Liver (tissue), 9 donors: ENCODE data around the gene SHOC2. TPM values are rescaled to one million over a fixed set of nuclear protein-coding genes. Genes with fewer than 3 reads are reported as not detected.

Experiments
- DNase-seq: peaks from one replicate; pipeline ENCODE4 v3.0.0-alpha.2; 2017; ENCODE audit warnings: low spot score
- H3K27ac ChIP-seq, 2 donors: one replicate each; pipeline ENCODE4 v1.7.0; 2013; ENCODE audit warnings: inconsistent platforms in 2 of 2, low read length in 2 of 2, control low read depth in 1 of 2, low read depth in 1 of 2, mild to moderate bottlenecking in 1 of 2
- H3K27me3 ChIP-seq, 4 donors: one replicate each; pipeline versions ENCODE4 v1.6.1 to v1.7.0; 2013; ENCODE audit warnings: low read length in 3 of 4, inconsistent platforms in 1 of 4, mild to moderate bottlenecking in 1 of 4, moderate library complexity in 1 of 4; ENCODE audit not compliant: control insufficient read depth in 4 of 4, insufficient read depth in 4 of 4
- H3K36me3 ChIP-seq, 4 donors: one replicate each; pipeline versions ENCODE4 v1.6.1 to v1.7.0; 2013; ENCODE audit warnings: low read length in 3 of 4, mild to moderate bottlenecking in 3 of 4, low read depth in 1 of 4, moderate library complexity in 1 of 4; ENCODE audit not compliant: control insufficient read depth in 4 of 4, insufficient read depth in 3 of 4
- H3K4me1 ChIP-seq, 4 donors: one replicate each; pipeline versions ENCODE4 v1.6.1 to v1.7.0; 2013; ENCODE audit warnings: low read length in 3 of 4, mild to moderate bottlenecking in 3 of 4, moderate library complexity in 1 of 4; ENCODE audit not compliant: control insufficient read depth in 4 of 4, insufficient read depth in 4 of 4
- H3K4me3 ChIP-seq, 3 donors: one replicate each; pipeline versions ENCODE4 v1.6.1 to v1.7.0; 2013; ENCODE audit warnings: low read length in 3 of 3, control low read depth in 1 of 3, low read depth in 1 of 3, mild to moderate bottlenecking in 1 of 3
- H3K9ac ChIP-seq, 2 donors: one replicate each; pipeline ENCODE4 v1.7.0; 2013; ENCODE audit warnings: low read length in 2 of 2, mild to moderate bottlenecking in 2 of 2, moderate library complexity in 2 of 2, control low read depth in 1 of 2, low read depth in 1 of 2
- H3K9me3 ChIP-seq, 4 donors: one replicate each; pipeline versions ENCODE4 v1.6.1 to v1.7.0; 2013; ENCODE audit warnings: low read length in 3 of 4; ENCODE audit not compliant: control insufficient read depth in 4 of 4
- EGR1 ChIP-seq, 2 donors: IDR thresholded peaks; 2 replicates each; pipeline ENCODE4 v1.6.1; 2016 to 2018; ENCODE audit warnings: antibody characterized with exemption in 2 of 2, low read depth in 2 of 2
- FOXA1 ChIP-seq: IDR thresholded peaks from 2 replicates; pipeline ENCODE4 v1.6.1; 2016; ENCODE audit warnings: antibody characterized with exemption
- GABPA ChIP-seq, 2 donors: IDR thresholded peaks in 1 of 2; conservative IDR thresholded peaks in 1 of 2; 2 replicates each; pipeline ENCODE4 v1.6.1; 2016; ENCODE audit warnings: antibody characterized with exemption in 2 of 2, mild to moderate bottlenecking in 1 of 2, moderate library complexity in 1 of 2
- HNF4G ChIP-seq: IDR thresholded peaks from 2 replicates; pipeline ENCODE4 v1.6.1; 2016; ENCODE audit warnings: antibody characterized with exemption
- JUND ChIP-seq, 2 donors: IDR thresholded peaks; 2 replicates each; pipeline ENCODE4 v1.6.1; 2016; ENCODE audit warnings: antibody characterized with exemption in 2 of 2
- RAD21 ChIP-seq, 2 donors: IDR thresholded peaks; 2 replicates each; pipeline ENCODE4 v1.6.1; 2016; ENCODE audit warnings: antibody characterized with exemption in 2 of 2, mild to moderate bottlenecking in 2 of 2
- RXRA ChIP-seq, 2 donors: IDR thresholded peaks; 2 replicates each; pipeline ENCODE4 v1.6.1; 2017 to 2018; ENCODE audit warnings: antibody characterized with exemption in 2 of 2, mild to moderate bottlenecking in 1 of 2
- TAF1 ChIP-seq: conservative IDR thresholded peaks from 2 replicates; pipeline ENCODE4 v1.6.1; 2016; ENCODE audit warnings: antibody characterized with exemption, mild to moderate bottlenecking
- YY1 ChIP-seq: IDR thresholded peaks from 2 replicates; pipeline ENCODE4 v1.6.1; 2016; ENCODE audit warnings: antibody characterized with exemption, mild to moderate bottlenecking
- WGBS: extraction: QIAGEN DNeasy Blood & Tissue Kit; methylation state at CpG from one replicate; pipeline ENCODE4 v1.1.7; 2013; 5-methylcytosine and 5-hydroxymethylcytosine counted together
- polyA plus RNA-seq, 2 donors: library from polyadenylated mRNA; stranded (reverse) in 1 of 2; unstranded in 1 of 2; fragments of 200-250 nt in 1 of 2; fragments of >200 nt in 1 of 2; fragmentation: Nextera tagmentation in 1 of 2; extraction: Ambion mirVana in 1 of 2; gene quantifications; one replicate each; pipeline versions ENCODE4 v1.2.1 to v1.2.3, GENCODE V29; 2013 to 2015
- total RNA-seq, 2 donors: library from RNA; depleted of rRNA; stranded (reverse); fragments of >200 nt; gene quantifications; one replicate each; pipeline ENCODE4 v1.2.3, GENCODE V29; 2014
- TF ChIP-seq, protein P1 (sequence below): IDR thresholded peaks from 2 replicates; pipeline ENCODE4 v1.6.1; 2016; ENCODE audit warnings: antibody characterized with exemption
- TF ChIP-seq, protein P2 (sequence below): IDR thresholded peaks from 2 replicates; pipeline ENCODE4 v1.6.1; 2016; ENCODE audit warnings: antibody characterized with exemption
- TF ChIP-seq, protein P3 (sequence below): IDR thresholded peaks from 2 replicates; pipeline ENCODE4 v1.6.1; 2016; ENCODE audit warnings: antibody characterized with exemption, mild to moderate bottlenecking
- TF ChIP-seq, protein P4 (sequence below): fragments of 150-350 bp; IDR thresholded peaks from 2 replicates; pipeline ENCODE4 v1.5.1; 2017; ENCODE audit warnings: improper control_type of control experiment, low read depth, low read length; ENCODE audit not compliant: missing input control
- TF ChIP-seq, protein P5 (sequence below): IDR thresholded peaks from 2 replicates; pipeline ENCODE4 v1.6.1; 2016; ENCODE audit warnings: antibody characterized with exemption
- donor health status: healthy.
- donor health status: healthy.
- donor health status: healthy.
- donor health status: healthy.
- donor health status: healthy.

The SHOC2 gene
- total and polyA plus RNA-seq, 4 donors: 7.8 to 33.7 (median 17.9) TPM

DNA sequence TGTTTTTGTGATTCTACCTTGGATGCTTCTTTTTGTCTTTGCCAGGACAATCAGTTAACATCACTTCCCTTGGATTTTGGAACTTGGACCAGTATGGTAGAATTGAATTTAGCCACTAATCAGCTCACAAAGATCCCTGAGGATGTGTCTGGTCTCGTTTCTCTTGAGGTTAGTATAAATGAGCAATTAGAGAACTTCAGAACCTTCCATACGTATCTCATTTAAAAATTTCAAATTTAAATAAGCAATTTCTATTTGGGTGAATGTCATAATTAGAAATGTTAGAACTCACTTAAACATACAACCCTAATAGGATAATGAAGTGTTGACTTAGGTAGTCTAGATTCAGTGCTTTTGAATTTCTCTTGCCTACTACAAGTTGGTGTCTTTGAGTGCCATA is 88.1 kb downstream of the SHOC2 start:
- WGBS: 95% methylated on average over 2 of the region's 2 CpGs

DNA sequence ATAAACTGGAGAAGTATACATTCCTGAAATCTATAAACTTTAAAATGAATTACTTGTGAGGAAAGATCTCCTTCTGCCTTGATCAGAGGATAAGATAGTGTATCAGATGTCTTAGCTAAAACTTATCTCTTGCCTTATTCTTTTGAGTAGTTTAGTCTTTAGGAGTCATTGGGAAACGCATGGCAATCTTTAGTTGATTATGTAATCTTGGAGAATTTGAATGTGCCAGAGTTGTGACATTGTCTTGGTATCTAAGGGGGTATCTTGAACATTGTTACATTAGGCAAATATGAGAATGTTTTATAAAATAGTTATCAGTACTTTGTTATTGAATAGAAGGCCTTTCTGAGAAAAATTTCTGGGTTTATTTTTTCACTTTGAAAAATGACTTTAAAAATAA is 95.8 kb downstream of the SHOC2 start:
- H3K9ac ChIP-seq: no peak overlapping the region
- WGBS: 77% methylated on average over 1 of the region's 1 CpG
- no peaks in the 10 kb centered on the region for H3K9me3 ChIP-seq
- no peaks in the 10 kb centered on the region for H3K4me1 ChIP-seq
- no peak overlapping the region for H3K4me3 ChIP-seq
- peaks cover 2 to 18% (median 8%) of the 10 kb centered on the region in 4 donors for H3K36me3 ChIP-seq
- DNase-seq: no peak
- no peaks in the 10 kb centered on the region for H3K27me3 ChIP-seq
- no peak overlapping the region for H3K27ac ChIP-seq
- TF ChIP-seq, protein P1, sequence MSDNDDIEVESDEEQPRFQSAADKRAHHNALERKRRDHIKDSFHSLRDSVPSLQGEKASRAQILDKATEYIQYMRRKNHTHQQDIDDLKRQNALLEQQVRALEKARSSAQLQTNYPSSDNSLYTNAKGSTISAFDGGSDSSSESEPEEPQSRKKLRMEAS: no peak
- TF ChIP-seq, protein P2, sequence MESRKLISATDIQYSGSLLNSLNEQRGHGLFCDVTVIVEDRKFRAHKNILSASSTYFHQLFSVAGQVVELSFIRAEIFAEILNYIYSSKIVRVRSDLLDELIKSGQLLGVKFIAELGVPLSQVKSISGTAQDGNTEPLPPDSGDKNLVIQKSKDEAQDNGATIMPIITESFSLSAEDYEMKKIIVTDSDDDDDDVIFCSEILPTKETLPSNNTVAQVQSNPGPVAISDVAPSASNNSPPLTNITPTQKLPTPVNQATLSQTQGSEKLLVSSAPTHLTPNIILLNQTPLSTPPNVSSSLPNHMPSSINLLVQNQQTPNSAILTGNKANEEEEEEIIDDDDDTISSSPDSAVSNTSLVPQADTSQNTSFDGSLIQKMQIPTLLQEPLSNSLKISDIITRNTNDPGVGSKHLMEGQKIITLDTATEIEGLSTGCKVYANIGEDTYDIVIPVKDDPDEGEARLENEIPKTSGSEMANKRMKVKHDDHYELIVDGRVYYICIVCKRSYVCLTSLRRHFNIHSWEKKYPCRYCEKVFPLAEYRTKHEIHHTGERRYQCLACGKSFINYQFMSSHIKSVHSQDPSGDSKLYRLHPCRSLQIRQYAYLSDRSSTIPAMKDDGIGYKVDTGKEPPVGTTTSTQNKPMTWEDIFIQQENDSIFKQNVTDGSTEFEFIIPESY: no peak
- no peak for TF ChIP-seq RXRA (IDR thresholded peaks at IDR 0.05)
- TF ChIP-seq, protein P3, sequence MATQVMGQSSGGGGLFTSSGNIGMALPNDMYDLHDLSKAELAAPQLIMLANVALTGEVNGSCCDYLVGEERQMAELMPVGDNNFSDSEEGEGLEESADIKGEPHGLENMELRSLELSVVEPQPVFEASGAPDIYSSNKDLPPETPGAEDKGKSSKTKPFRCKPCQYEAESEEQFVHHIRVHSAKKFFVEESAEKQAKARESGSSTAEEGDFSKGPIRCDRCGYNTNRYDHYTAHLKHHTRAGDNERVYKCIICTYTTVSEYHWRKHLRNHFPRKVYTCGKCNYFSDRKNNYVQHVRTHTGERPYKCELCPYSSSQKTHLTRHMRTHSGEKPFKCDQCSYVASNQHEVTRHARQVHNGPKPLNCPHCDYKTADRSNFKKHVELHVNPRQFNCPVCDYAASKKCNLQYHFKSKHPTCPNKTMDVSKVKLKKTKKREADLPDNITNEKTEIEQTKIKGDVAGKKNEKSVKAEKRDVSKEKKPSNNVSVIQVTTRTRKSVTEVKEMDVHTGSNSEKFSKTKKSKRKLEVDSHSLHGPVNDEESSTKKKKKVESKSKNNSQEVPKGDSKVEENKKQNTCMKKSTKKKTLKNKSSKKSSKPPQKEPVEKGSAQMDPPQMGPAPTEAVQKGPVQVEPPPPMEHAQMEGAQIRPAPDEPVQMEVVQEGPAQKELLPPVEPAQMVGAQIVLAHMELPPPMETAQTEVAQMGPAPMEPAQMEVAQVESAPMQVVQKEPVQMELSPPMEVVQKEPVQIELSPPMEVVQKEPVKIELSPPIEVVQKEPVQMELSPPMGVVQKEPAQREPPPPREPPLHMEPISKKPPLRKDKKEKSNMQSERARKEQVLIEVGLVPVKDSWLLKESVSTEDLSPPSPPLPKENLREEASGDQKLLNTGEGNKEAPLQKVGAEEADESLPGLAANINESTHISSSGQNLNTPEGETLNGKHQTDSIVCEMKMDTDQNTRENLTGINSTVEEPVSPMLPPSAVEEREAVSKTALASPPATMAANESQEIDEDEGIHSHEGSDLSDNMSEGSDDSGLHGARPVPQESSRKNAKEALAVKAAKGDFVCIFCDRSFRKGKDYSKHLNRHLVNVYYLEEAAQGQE: no peak
- no peak for TF ChIP-seq GABPA (IDR thresholded peaks at IDR 0.05 in 1 of 2, conservative IDR thresholded peaks at IDR 0.05 in 1 of 2)
- TF ChIP-seq YY1: no peak

More for the DNA sequence above, 88.1 kb downstream of the SHOC2 start:
- Histone ChIP-seq H3K4me3 (no peak overlapping the region), H3K27ac (no peak overlapping the region), H3K27me3 (no peaks in the 10 kb centered on the region), H3K9me3 (no peaks in the 10 kb centered on the region), H3K36me3 (peaks cover 2 to 28% (median 18%) of the 10 kb centered on the region in 4 donors), H3K4me1 (no peaks in the 10 kb centered on the region), H3K9ac (no peak overlapping the region)
- no peak for DNase-seq
- TF ChIP-seq, protein P3: no peak
- TF ChIP-seq FOXA1 (no peak), RAD21 (IDR thresholded peaks at IDR 0.05) (no peak), EGR1 (IDR thresholded peaks at IDR 0.05; ENCODE audit: low read depth in 2 of 2) (no peak), TAF1 (no peak), RXRA (IDR thresholded peaks at IDR 0.05) (no peak), HNF4G (no peak), YY1 (no peak), JUND (IDR thresholded peaks at IDR 0.05) (no peak)
- TF ChIP-seq, protein P1: no peak
- TF ChIP-seq, protein P4, sequence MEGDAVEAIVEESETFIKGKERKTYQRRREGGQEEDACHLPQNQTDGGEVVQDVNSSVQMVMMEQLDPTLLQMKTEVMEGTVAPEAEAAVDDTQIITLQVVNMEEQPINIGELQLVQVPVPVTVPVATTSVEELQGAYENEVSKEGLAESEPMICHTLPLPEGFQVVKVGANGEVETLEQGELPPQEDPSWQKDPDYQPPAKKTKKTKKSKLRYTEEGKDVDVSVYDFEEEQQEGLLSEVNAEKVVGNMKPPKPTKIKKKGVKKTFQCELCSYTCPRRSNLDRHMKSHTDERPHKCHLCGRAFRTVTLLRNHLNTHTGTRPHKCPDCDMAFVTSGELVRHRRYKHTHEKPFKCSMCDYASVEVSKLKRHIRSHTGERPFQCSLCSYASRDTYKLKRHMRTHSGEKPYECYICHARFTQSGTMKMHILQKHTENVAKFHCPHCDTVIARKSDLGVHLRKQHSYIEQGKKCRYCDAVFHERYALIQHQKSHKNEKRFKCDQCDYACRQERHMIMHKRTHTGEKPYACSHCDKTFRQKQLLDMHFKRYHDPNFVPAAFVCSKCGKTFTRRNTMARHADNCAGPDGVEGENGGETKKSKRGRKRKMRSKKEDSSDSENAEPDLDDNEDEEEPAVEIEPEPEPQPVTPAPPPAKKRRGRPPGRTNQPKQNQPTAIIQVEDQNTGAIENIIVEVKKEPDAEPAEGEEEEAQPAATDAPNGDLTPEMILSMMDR: no peak
- TF ChIP-seq, protein P5, sequence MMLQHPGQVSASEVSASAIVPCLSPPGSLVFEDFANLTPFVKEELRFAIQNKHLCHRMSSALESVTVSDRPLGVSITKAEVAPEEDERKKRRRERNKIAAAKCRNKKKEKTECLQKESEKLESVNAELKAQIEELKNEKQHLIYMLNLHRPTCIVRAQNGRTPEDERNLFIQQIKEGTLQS: no peak
- TF ChIP-seq, protein P2: no peak
